Astrocyte of the spinal cord (primary cell): Measurements from ENCODE around the gene CKS2.

Experiments
- DNase-seq: peaks from one replicate; pipeline ENCODE4 v3.0.0; 2011; ENCODE audit warnings: low read depth, low spot score
- H3K4me3 ChIP-seq: 2 replicates; pipeline ENCODE4 v1.5.1; 2011; ENCODE audit warnings: low read depth, mild to moderate bottlenecking, low read length, moderate library complexity
- in situ Hi-C: cut with HindIII; loops from 2 replicates; pipeline ENCODE4 v1.10.0; 2017; ENCODE audit warnings: low sequenced_read_pairs
- TF ChIP-seq, protein P1 (sequence below): IDR thresholded peaks from 2 replicates; pipeline ENCODE4 v1.5.1; 2012; ENCODE audit warnings: low read depth, mild to moderate bottlenecking, low read length, inconsistent platforms

CKS2 gene

DNA sequence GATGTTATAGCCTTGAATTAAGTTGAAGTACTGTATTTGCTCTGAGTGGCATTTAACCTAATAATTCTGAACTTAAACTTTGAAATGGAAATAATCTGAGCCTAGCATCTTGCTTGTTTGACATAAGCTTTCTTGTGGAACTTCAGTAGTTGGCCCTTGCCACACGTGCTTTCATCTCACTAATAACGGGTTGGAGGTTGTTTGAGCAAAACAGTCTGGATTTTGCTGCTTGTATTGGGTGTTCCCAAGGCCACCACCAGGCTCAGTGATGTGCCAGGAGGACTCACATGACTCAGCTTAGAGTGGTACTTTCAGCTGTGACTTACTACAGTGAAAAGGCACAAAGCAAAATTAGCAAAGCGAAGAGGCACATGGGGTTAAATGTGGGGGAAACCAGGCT lies 43.0 kb downstream of the CKS2 start:
- in situ Hi-C loops = no loop called here
- no peak for DNase-seq
- TF ChIP-seq, protein P1, sequence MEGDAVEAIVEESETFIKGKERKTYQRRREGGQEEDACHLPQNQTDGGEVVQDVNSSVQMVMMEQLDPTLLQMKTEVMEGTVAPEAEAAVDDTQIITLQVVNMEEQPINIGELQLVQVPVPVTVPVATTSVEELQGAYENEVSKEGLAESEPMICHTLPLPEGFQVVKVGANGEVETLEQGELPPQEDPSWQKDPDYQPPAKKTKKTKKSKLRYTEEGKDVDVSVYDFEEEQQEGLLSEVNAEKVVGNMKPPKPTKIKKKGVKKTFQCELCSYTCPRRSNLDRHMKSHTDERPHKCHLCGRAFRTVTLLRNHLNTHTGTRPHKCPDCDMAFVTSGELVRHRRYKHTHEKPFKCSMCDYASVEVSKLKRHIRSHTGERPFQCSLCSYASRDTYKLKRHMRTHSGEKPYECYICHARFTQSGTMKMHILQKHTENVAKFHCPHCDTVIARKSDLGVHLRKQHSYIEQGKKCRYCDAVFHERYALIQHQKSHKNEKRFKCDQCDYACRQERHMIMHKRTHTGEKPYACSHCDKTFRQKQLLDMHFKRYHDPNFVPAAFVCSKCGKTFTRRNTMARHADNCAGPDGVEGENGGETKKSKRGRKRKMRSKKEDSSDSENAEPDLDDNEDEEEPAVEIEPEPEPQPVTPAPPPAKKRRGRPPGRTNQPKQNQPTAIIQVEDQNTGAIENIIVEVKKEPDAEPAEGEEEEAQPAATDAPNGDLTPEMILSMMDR = no peak
- H3K4me3 ChIP-seq = no peak overlapping the region

DNA sequence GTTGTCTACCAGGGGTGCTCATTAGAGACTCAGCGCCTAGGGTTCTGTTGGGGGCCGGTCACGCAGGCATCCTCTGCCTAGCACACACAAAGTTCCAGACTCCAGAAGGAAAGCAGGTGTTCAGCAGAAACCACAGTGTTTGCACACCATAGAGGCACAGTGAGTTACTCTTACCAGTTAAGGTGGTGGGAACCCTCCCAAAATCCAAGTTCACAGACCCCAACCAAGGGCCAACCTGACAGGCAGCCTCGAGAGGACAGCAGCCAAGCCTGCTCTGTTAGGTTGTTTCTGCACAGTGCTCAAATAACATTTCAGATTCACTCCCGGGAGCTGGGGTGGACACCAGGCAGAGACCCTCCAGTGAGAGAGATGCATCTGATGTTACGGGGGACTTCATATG lies 43.5 kb downstream of the CKS2 start:
- no peak for DNase-seq
- H3K4me3 ChIP-seq = no peak overlapping the region
- TF ChIP-seq, protein P1 = no peak
- in situ Hi-C loops = no loop called here

DNA sequence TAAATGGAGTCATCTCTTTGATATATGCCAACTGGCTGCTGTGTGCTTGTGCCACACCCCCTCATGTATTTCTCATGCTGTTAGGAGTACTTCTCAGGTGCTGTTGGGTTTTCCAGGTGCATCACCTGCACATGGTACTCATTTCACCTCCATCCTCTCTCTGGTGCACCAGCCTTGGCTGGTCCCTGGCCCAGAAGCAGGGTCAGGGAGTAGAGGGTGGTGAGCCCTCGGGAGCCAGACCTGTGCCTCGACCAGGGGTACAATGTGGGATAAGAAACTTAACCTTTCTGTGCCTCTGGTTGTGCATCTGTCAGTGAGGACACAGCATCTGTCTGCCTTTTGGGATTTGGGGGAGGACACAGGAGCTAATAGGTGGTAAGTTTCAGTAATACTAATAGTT lies 45.8 kb downstream of the CKS2 start:
- no peak for DNase-seq
- TF ChIP-seq, protein P1 = no peak
- H3K4me3 ChIP-seq = no peak overlapping the region
- in situ Hi-C loops = no loop called here

DNA sequence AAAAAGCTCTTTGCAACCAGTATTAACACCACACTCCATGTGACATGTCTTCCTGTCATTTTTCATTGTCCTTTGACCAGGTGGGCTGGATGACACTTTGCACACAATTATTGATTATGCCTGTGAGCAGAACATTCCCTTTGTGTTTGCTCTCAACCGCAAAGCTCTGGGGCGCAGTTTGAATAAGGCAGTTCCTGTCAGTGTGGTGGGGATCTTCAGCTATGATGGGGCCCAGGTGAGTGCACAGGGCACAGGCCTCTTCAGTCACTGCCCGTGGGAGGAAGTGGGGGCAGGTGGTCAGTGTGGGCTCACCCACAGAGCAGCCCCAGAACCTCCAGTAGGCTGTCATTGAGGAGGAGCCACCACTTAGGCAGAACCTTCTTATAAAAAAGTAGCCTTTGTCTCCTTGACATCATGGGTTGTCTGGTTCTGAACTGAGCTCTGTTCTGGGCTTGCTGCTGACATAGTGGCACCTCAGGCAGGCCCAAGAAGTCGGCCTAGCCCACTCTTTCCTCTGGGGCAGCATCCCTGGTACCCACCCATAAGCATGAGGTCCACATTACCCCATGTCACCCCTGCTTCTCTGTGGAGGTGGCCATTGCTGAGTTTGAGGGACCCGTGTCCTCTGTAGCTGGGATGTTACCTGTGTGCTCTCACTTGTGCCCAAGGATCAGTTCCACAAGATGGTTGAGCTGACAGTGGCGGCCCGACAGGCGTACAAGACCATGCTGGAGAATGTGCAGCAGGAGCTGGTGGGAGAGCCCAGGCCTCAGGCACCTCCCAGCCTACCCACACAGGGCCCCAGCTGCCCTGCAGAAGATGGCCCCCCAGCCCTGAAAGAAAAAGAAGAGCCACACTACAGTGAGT lies 46.6 kb downstream of the CKS2 start:
- no peak overlapping the region for H3K4me3 ChIP-seq
- in situ Hi-C loops = no loop called here
- TF ChIP-seq, protein P1 = no peak
- no peak for DNase-seq

DNA sequence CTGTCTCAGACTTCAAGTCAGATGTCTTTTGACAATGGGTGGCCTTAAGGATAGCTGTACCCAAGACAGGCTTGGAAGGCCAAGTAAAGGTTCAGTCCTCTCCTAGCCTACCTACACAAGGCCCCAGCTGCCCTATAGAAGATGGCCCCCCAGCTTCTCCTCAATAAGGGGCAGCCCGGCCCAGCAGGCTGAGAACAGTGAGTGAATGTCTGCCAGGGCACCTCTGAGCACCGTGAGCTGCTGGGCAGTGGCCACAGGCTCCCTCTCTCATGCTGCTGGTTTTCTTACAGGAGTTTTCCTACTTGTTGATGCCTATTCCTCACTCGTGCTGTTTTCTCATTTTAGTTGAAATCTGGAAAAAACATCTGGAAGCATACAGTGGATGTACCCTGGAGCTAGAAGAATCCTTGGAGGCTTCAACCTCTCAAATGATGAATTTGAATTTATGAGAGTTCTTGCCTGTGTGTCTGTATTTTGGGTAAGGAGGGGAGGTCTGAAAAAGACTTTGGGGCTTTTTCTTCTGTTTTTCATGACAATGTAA lies 47.5 kb downstream of the CKS2 start:
- DNase-seq = no peak
- no peak overlapping the region for H3K4me3 ChIP-seq
- in situ Hi-C loops = no loop called here
- TF ChIP-seq, protein P1 = no peak

DNA sequence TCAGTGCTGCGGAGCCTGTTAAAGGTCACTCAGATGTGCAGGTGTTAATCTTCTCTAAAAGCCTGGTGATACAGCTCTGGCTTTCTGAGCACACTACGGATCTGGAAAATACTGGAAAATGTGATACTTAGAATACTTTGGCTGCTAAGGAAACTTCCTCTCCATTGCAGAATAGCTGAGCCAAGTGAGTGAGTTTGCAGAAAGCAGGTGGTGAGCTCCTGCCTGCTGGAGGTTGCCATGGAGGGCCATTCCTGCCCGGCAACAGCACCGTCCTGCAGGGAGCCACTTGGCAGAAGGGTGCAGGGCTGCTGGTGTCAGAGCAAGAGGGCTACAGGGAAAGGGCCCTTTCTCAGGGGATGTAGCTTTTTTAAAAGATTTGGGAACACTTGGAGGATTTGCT lies 48.0 kb downstream of the CKS2 start:
- DNase-seq = peak; percentile 5
- TF ChIP-seq, protein P1 = no peak
- H3K4me3 ChIP-seq = no peak overlapping the region
- in situ Hi-C loops = no loop called here
